ENCODE results near the gene RASGRP1.

RASGRP1 gene

GRCh38 chr15:38535491-38536200, 29.0 kb downstream of the RASGRP1 start:
- DNase-seq, result no peak

- no peak for DNase-seq
Observed at GRCh38 chr15:38534691-38535090, 29.9 kb downstream of the RASGRP1 start.

GRCh38 chr15:38533926-38534325, 30.7 kb downstream of the RASGRP1 start:
- DNase-seq, result no peak

DNA sequence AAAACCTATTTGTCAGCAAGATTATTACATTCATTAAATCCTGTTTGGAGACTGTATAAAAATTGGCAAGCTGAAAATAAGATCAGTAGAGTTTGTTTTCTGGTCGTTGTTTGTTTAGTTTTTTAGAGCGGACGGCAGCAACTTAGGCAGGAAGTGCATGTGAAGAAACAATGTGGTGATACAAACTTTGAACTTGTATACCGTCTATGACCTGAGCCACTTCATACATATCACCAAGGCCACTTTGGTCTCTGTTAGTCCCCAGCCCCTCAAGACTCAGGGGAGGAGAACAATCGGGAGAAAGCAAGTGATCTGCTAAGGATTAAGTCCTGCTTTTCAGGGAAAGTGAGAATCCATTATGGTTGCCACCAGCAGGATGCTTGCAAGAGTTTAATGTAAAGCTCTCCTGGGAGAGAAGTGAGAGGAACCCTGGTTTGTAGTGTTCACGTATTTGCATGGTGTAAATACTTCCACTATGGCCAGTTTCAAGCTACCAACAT, 31.1 kb downstream of the RASGRP1 start:
- no peak for DNase-seq

DNA sequence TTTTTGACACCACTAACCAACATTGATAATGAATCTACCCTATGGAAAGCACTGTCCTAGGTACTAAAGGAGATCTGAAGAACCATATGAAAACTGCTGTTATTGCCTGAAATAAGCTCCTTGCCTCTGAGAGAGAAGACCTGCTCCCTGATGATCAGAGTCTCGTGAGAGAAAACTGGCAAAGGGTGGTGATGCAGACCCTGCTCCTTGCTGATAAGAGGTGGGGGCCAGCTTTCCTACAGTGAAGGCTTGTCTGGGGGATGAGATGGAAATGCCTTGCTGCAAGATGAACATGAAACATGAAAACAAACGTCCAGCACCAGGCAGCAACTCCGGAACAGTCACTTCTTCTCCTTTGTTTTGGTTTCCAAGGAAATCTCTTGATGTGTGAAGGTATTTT, 31.9 kb downstream of the RASGRP1 start:
- no peak for DNase-seq

GRCh38 chr15:38531509-38531908, 33.1 kb downstream of the RASGRP1 start:
- DNase-seq, result no peak

DNA sequence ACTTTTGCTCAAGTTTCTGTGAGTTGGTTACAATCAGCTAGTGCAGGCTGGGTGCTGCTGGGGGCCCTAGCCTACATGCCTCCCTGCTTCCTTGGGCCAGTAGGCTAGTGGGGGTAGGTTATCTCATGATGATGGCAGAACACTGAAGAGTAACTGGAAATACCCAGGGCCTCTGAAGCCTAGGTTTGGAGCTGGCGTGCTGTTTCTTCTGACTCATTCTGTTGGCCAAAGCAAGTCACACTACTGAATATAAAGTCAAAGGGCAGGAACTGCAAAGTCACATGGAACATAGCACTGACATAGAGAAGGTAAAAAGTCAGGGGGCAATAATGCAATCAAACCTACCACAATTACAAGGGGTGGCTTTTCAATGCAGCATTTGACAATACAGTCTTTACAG, 34.5 kb downstream of the RASGRP1 start:
- DNase-seq, result no peak

DNA sequence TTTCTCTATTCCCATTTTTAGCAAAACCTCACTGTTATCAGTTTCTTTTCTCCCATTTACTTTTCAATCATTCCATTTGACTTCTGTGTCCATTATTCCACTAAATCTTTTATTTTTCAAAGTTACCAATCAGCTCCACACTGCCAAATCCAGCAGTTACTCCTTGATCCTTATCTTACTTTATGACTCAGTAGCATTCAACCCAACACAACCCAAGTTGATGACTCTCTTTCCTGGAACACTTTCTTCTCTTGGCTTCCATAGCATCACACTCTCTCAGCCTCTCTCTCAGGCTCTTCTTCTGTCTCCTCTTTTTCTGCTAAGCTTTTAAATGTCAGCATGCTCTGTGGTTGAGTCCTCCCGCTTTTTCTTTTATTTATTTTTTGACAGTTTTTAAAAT, 36.3 kb downstream of the RASGRP1 start:
- no peak for DNase-seq

DNA sequence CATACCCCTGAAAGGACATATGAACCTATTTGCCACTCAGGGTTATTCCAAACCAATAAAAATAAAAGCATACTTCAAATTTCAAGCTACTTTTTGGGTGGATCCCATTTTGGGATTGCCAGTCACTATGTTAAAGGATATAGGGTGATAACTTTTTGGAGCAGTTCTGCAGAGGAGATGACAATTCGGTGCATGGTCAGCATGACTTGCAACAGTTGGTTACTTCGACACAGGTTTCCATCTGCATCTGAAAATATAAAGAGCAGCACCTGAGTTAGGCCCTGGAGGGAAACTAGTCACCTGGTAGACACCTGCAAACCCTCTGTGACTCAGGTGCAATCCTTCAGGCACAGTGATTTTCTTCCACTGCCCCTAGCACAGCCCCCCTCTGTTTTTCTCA, 38.5 kb downstream of the RASGRP1 start:
- DNase-seq, result no peak

DNA sequence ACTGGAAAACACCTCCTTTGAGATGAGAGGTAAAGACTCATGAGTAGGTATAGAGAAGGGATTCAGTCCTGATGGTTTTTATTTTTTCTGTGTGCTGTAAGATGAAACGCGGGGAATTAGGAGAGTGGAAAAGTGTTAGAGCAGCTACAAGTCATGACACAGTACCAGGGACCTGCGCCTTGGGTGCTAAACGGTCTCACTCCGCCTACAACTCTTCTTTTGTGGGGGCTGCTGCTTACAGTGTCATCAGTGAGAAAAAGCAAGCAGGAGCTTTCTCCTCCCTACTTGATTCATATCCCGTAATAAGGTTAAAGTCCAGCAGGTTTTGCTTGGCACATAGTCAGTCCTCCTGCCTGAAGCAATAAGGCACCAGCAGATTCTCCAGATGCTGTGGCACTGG, 39.1 kb downstream of the RASGRP1 start:
- DNase-seq, result no peak

DNA sequence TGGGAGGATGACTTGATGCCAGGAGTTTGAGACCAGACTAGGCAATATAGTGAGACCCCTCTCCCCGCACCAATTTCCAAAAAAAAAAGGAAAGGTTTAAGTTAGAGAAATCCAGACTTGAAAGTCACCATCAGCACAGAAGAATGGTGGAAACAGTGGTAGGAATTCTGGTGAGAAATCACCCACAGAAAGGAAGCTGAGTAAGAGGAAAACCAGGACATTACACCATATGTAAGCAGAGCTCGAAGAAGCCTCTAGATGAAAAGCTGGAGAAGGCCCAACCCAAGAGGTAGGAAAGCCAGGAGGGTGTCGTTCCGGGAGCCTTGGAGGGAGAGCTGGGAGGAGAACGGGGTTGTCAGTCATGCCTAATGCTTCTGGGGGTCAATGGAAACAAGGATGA, 40.5 kb downstream of the RASGRP1 start:
- DNase-seq, result no peak

- DNase-seq, result no peak
Observed at GRCh38 chr15:38522922-38523321, 41.7 kb downstream of the RASGRP1 start.

DNA sequence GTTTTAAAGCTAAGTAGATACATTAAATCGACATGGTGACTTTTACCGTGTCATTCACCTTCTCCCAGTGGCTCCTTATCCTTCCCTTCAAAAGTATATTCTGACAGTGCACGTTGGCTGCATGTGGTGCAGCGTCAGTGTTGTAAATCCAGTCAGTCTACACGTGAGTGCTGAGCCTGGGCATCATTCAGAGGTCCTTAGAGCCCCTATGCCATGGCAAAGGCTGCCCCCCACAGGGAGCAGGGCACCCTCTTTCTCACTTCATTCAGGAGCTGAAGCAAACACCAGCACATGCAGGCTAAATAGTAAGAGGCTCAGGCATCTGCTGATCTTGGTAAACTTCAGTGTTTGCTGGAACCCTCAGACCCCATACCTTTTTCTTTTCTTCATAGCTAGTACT, 43.3 kb downstream of the RASGRP1 start:
- DNase-seq, result no peak

GRCh38 chr15:38520035-38520434, 44.6 kb downstream of the RASGRP1 start:
- no peak for DNase-seq

- DNase-seq, result no peak
Observed at GRCh38 chr15:38518084-38518483, 46.5 kb downstream of the RASGRP1 start.

DNA sequence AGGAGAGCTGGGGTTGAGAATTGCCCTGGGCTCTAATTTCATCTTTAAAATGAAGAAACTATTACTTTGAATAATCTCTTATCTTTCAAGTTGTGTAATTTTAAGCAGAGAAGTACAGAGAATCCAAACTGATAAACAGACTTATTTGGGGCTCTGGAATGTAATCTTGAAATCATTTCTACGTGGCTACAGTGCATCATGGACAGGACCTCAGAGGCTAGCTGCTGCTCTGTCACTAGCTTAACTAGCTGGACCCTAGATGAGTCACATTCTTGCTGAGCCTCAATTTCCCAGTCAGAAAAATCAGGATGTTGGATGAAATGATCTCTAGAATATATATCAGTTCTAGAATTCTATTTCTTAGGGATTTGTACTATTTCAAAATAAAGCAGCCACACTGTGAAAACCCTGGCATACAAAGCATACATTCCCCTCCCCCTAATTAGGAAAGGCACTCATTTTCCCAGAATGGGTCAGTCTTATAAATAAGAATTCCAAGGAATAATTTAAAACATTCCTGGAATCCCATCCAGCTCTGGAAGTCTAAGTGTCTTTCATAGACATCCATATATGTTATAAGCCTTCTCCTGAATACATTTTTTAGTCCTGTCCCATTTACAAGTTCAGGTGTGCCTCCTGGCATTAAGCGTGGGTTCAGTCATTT, 47.2 kb downstream of the RASGRP1 start:
- no peak for DNase-seq

- DNase-seq, result no peak
Observed at GRCh38 chr15:38516626-38517025, 48.0 kb downstream of the RASGRP1 start.

DNA sequence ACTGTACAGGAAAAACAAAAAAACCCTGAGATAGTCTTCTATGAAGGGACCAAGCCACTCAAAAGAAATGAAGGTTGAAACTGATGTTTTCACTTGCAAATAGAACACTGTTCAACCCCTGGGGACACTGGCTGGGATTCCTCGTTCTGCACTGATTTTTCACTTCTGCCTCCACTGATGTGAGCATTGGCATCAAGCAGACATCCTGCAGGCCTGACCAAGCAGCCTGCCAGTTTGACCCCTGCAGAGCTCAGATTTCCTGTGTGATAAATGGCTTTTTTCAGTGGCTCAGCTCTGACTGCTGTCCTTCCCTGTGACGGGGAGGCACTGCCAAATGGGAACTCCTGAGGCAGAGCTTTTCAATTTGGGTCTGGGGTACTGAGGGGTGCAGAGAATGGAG, 50.0 kb downstream of the RASGRP1 start:
- DNase-seq, result no peak

DNA sequence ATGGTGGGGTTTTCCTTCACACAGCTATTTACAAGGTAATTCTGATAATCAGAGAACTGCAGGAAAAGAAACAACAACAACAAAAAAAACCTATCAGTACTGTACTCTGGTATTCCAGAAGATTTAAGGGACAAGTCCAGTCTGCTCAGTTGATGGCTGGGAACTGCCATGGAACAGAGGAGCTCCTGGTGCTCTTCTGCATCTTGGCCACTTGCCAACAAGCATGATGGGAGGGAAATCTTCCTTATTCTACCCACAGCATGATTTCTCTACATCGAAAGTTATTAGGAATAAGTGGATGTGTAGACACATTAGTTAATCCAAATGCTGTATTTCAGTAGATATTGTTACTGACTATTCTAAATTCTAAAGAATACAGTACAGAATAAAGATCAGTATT, 51.7 kb downstream of the RASGRP1 start:
- DNase-seq, result no peak

DNA sequence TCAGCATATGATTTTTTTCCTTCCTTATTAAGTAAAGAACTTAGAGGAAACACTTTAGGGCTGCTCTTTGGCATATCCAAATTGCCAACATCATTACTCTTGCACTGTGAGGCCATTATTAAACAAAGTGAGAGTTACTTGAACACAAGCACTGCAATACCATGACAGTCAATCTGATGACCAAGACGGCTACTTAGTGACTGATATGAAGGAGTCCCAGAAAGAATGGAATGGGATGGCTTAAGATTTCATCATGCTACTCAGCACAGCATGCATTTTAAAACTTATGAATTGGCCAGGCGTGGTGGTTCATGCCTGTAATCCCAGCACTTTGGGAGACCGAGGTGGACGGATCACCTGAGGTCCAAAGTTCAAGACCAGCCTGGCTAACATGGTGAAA, 55.5 kb downstream of the RASGRP1 start:
- DNase-seq, result no peak

GRCh38 chr15:38508647-38509046, 56.0 kb downstream of the RASGRP1 start:
- no peak for DNase-seq

- no peak for DNase-seq
Observed at GRCh38 chr15:38507570-38507969, 57.0 kb downstream of the RASGRP1 start.

DNA sequence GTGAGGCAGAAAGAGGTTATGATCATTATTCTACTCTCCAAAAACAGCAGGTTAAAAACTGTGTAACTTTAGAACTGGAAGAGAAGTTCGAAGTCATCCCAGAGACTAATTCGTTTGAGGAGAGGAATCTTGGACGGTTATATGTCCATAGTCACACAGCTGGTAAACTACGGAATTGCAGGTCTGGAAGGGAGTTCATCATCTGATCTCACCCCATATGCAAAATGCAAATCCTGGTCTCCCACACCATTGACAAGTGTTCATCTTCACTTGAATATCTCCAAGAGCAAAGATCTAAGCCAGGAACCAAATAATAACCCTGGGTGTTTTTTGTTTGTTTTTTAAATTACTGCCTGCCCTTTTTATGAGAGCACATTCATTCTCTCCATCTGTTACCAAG, 57.6 kb downstream of the RASGRP1 start:
- no peak for DNase-seq

- DNase-seq, result no peak
Observed at GRCh38 chr15:38504680-38505467, 59.7 kb downstream of the RASGRP1 start.
